Testis (tissue), 2 donors: ENCODE measurements around the gene EXO1.

ENCODE experiments used
- CTCF ChIP-seq, 3 experiments: fragments of 450-650 bp in 2 of 3; fragments of 200-600 bp in 1 of 3; sonication (generic) in 1 of 3; IDR thresholded peaks; one replicate each; pipeline ENCODE4 v1.5.1; 2016 to 2019; ENCODE audit warnings: antibody characterized with exemption in 3 of 3, mild to moderate bottlenecking in 2 of 3, moderate library complexity in 1 of 3
- POLR2A ChIP-seq: fragments of 450-650 bp; IDR thresholded peaks from one replicate; pipeline ENCODE4 v1.6.1; 2017; ENCODE audit warnings: antibody characterized with exemption, mild to moderate bottlenecking, moderate library complexity

- no peak for TF ChIP-seq CTCF (IDR thresholded peaks at IDR 0.05)
- no peak for TF ChIP-seq POLR2A
These were observed 29.9 kb upstream of the EXO1 start for GRCh38 chr1:241817956-241818612.
